Osteoblast (primary cell): ENCODE results near the gene ADARB2. TPM values are rescaled to one million over a fixed set of nuclear protein-coding genes. Genes with fewer than 3 reads are reported as not detected.

ENCODE experiments used
- DNase-seq: peaks from one replicate; pipeline ENCODE4 v3.0.0; 2011; ENCODE audit warnings: low spot score, mixed read lengths; ENCODE audit not compliant: insufficient read length; ENCODE audit errors: missing footprints
- H2AFZ ChIP-seq: 2 replicates; pipeline ENCODE4 v1.6.0; 2011; ENCODE audit warnings: mild to moderate bottlenecking, low read length
- H3K27ac ChIP-seq: 2 replicates; pipeline ENCODE4 v1.5.1; 2011; ENCODE audit warnings: mild to moderate bottlenecking, low read depth, low read length, moderate library complexity
- H3K27me3 ChIP-seq: 2 replicates; pipeline ENCODE4 v1.6.0; 2012; ENCODE audit warnings: mild to moderate bottlenecking, control low read depth, inconsistent platforms, low read length, moderate library complexity; ENCODE audit not compliant: insufficient read depth
- H3K36me3 ChIP-seq: 2 replicates; pipeline ENCODE4 v1.5.1; 2011; ENCODE audit warnings: mild to moderate bottlenecking, low read length, control low read depth, moderate library complexity; ENCODE audit not compliant: insufficient read depth
- H3K4me1 ChIP-seq: 2 replicates; pipeline ENCODE4 v1.5.1; 2011; ENCODE audit warnings: mild to moderate bottlenecking, low read length, control low read depth, moderate library complexity; ENCODE audit not compliant: insufficient read depth
- H3K4me2 ChIP-seq: 2 replicates; pipeline ENCODE4 v1.6.0; 2011; ENCODE audit warnings: mild to moderate bottlenecking, low read length; ENCODE audit not compliant: insufficient read depth
- H3K4me3 ChIP-seq: fragments of 200-600 bp; sonication (generic); 3 replicates; pipeline ENCODE4 v1.5.1; 2012; ENCODE audit warnings: mild to moderate bottlenecking, low read length, inconsistent platforms; ENCODE audit not compliant: insufficient read depth
- H3K79me2 ChIP-seq: 2 replicates; pipeline ENCODE4 v1.6.0; 2012; ENCODE audit warnings: mild to moderate bottlenecking, low read length, control low read depth, inconsistent platforms; ENCODE audit not compliant: insufficient read depth
- H3K9me3 ChIP-seq: 2 replicates; pipeline ENCODE4 v1.5.1; 2011; ENCODE audit warnings: low read depth, low read length, control low read depth
- H4K20me1 ChIP-seq: 2 replicates; pipeline ENCODE4 v1.6.0; 2012; ENCODE audit warnings: mild to moderate bottlenecking, low read length, control low read depth; ENCODE audit not compliant: insufficient read depth
- total RNA-seq: library from RNA; depleted of rRNA; stranded (reverse); fragments of >200 nt; gene quantifications from 2 replicates; pipeline ENCODE4 v1.2.3, GENCODE V29; 2012
- TF ChIP-seq, protein P1 (sequence below): IDR thresholded peaks from 2 replicates; pipeline ENCODE4 v1.5.1; 2011; ENCODE audit warnings: mild to moderate bottlenecking, low read depth, low read length, moderate library complexity; ENCODE audit errors: extremely low read depth

ADARB2 gene
- total RNA-seq, 1 donor: not detected

DNA sequence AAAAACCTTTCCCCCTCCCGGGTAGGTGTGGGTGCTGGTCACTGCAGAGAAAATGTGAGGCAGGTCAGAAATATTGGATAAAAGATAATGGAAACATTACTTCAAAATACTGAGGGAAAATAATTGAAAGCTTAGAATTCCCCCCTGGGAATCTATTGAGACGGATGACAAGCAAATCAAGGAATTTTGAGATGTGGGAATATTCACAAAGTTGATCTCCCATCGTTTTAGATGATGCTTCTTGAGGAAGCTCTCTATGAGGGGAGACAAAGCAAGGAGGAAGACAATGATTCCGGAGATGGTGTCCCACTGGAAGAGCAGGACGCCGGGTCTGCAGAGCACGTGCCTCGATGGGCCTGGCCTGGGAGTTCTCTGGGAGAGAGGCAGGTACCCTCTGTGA, 470.2 kb downstream of the ADARB2 start:
- Histone ChIP-seq H3K79me2 (no peaks in the 10 kb centered on the region), H3K4me1 (no peaks in the 10 kb centered on the region), H3K9me3 (no peaks in the 10 kb centered on the region), H3K27ac (no peak overlapping the region), H3K4me3 (no peak overlapping the region), H3K4me2 (no peak overlapping the region), H2AFZ (no peak overlapping the region), H3K27me3 (no peaks in the 10 kb centered on the region), H3K36me3 (no peaks in the 10 kb centered on the region), H4K20me1 (no peaks in the 10 kb centered on the region)
- no peak for DNase-seq
- TF ChIP-seq, protein P1, sequence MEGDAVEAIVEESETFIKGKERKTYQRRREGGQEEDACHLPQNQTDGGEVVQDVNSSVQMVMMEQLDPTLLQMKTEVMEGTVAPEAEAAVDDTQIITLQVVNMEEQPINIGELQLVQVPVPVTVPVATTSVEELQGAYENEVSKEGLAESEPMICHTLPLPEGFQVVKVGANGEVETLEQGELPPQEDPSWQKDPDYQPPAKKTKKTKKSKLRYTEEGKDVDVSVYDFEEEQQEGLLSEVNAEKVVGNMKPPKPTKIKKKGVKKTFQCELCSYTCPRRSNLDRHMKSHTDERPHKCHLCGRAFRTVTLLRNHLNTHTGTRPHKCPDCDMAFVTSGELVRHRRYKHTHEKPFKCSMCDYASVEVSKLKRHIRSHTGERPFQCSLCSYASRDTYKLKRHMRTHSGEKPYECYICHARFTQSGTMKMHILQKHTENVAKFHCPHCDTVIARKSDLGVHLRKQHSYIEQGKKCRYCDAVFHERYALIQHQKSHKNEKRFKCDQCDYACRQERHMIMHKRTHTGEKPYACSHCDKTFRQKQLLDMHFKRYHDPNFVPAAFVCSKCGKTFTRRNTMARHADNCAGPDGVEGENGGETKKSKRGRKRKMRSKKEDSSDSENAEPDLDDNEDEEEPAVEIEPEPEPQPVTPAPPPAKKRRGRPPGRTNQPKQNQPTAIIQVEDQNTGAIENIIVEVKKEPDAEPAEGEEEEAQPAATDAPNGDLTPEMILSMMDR: no peak

DNA sequence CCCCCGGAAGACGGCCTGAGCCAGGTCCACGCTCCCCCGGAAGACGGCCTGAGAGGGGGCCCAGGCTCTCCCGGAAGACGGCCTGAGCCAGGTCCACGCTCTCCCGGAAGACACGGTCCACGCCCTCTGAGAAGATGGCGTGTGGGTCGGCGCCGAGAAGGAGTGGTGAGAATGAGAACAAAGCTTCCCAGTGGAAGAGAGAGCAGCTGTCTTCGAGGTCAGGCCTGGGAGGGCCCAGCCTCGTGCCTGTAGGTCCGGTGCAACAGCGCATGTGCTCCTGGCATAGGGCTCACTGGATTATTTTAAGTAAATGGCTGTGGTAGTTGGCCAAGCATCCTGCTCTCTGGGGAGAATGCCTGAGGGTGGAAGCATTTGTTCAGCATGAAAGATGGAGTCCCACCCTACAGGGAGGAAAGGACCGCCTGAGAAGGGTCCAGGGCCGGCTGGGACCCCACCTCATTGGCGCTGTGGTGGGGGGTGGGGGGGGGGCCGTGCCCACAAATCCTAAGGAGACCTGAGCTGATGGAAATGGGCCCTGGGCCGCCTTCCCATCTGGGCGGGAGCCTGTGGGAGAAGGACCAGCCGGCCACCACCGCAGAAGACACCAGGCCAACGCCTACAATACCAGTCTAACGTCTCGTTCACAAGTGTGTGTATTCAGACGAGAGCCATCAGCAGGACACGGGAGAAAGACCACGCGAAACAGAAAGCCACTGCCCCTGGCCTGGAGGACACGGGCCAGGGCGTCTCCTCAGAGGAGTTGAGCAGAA, 471.1 kb downstream of the ADARB2 start:
- H3K27me3 ChIP-seq: no peaks in the 10 kb centered on the region
- TF ChIP-seq, protein P1: no peak
- DNase-seq: no peak

DNA sequence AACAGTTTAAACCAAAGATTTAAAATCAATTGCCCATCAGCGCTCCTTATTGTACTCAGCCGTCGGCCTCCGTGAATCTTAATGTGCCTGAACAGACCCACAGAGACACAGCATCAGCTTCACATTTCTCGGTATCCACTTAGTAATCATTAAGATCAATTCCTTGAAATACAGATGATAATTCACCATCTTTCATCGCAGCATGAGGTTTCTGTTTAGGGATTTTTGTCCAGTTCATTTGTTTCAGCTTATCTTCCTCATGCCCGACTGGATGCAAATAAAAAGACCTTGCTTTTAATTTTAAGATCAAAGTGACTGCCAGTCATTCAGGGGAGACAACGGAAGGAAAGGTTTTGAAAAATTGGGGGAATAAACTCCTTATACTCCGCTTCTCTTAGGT, 473.3 kb downstream of the ADARB2 start:
- no peak for DNase-seq
- Histone ChIP-seq H3K27me3 (no peaks in the 10 kb centered on the region), H3K4me1 (no peaks in the 10 kb centered on the region), H3K79me2 (no peaks in the 10 kb centered on the region), H3K4me2 (no peak overlapping the region), H3K9me3 (no peaks in the 10 kb centered on the region), H3K4me3 (no peak overlapping the region), H4K20me1 (no peaks in the 10 kb centered on the region), H3K27ac (no peak overlapping the region), H3K36me3 (no peaks in the 10 kb centered on the region), H2AFZ (no peak overlapping the region)
- TF ChIP-seq, protein P1: no peak

More for the DNA sequence above, 471.1 kb downstream of the ADARB2 start:
- Histone ChIP-seq H2AFZ (no peak overlapping the region), H3K4me3 (no peak overlapping the region), H4K20me1 (no peaks in the 10 kb centered on the region), H3K79me2 (no peaks in the 10 kb centered on the region), H3K4me1 (no peaks in the 10 kb centered on the region), H3K4me2 (no peak overlapping the region), H3K9me3 (no peaks in the 10 kb centered on the region), H3K36me3 (no peaks in the 10 kb centered on the region), H3K27ac (no peak overlapping the region)

DNA sequence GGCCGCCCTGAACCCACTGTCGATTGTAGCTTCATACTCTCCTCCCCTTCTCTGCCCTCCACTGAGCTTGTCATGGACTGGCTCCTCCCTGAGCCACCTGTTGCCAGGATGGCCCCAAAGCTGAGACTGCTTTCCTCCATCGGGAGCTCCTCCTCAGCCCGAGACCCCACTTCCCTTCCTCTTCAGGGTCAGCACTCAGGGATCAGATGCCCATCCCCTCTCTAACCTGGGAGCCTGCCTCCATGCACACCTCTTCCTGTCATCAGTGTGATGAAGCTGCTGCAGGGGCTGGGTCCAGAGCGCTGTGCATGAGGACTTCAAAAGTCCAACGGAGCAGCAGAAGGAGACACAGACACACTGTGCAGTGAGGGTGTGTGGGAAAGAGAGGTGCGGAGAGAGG, 480.1 kb downstream of the ADARB2 start:
- Histone ChIP-seq H3K9me3 (no peaks in the 10 kb centered on the region), H3K79me2 (no peaks in the 10 kb centered on the region), H4K20me1 (no peaks in the 10 kb centered on the region), H3K36me3 (no peaks in the 10 kb centered on the region), H3K27ac (no peak overlapping the region), H3K4me1 (no peaks in the 10 kb centered on the region), H3K4me3 (no peak overlapping the region), H2AFZ (no peak overlapping the region), H3K4me2 (no peak overlapping the region), H3K27me3 (no peaks in the 10 kb centered on the region)
- TF ChIP-seq, protein P1: no peak
- DNase-seq: no peak
